Natural killer cell (primary cell): ENCODE results near the gene ADCY4. TPM values are rescaled to one million over a fixed set of nuclear protein-coding genes. Genes with fewer than 3 reads are reported as not detected.

Source experiments
- ATAC-seq, 3 donors: fragments of 150-1000 bp in 2 of 3; fragments of 200-7000 bp in 1 of 3; cut with Tn5 transposase; 1 replicate in 1 of 3; 2 replicates in 2 of 3; pipeline ENCODE4 v1.10.0; 2021; ENCODE audit warnings: mild to moderate bottlenecking in 2 of 3, moderate library complexity in 2 of 3
- DNase-seq, 2 donors: peaks; one replicate each; pipeline versions ENCODE4 v3.0.0 to v3.0.0-alpha.2; 2013 to 2021; ENCODE audit warnings: mixed read lengths in 1 of 2
- H3K27ac ChIP-seq: one replicate; pipeline ENCODE4 v1.5.1; 2013; ENCODE audit warnings: mild to moderate bottlenecking, low read length
- H3K27me3 ChIP-seq: one replicate; pipeline ENCODE4 v1.6.1; 2013; ENCODE audit warnings: low read length; ENCODE audit not compliant: control insufficient read depth, insufficient read depth
- H3K36me3 ChIP-seq: one replicate; pipeline ENCODE4 v1.6.1; 2013; ENCODE audit warnings: low read length; ENCODE audit not compliant: control insufficient read depth, insufficient read depth
- H3K4me1 ChIP-seq: one replicate; pipeline ENCODE4 v1.6.1; 2013; ENCODE audit warnings: low read length; ENCODE audit not compliant: control insufficient read depth, insufficient read depth
- H3K4me3 ChIP-seq: one replicate; pipeline ENCODE4 v1.5.1; 2013; ENCODE audit warnings: low read length
- H3K9me3 ChIP-seq: one replicate; pipeline ENCODE4 v1.6.1; 2013; ENCODE audit warnings: low read length; ENCODE audit not compliant: control insufficient read depth, insufficient read depth
- H3K27ac Mint-ChIP-seq, 2 donors: one replicate each; pipeline ENCODE4 v1.8.0; 2022; ENCODE audit warnings: mild to moderate bottlenecking in 2 of 2, mixed read lengths in 2 of 2, moderate library complexity in 1 of 2
- H3K27me3 Mint-ChIP-seq, 2 donors: one replicate each; pipeline ENCODE4 v1.8.0; 2022; ENCODE audit warnings: low read depth in 2 of 2, mixed read lengths in 2 of 2
- H3K36me3 Mint-ChIP-seq: one replicate; pipeline ENCODE4 v1.8.0; 2022; ENCODE audit warnings: mixed read lengths
- H3K4me1 Mint-ChIP-seq, 2 donors: one replicate each; pipeline ENCODE4 v1.8.0; 2022; ENCODE audit warnings: mixed read lengths in 2 of 2
- H3K4me3 Mint-ChIP-seq: one replicate; pipeline ENCODE4 v1.8.0; 2022; ENCODE audit warnings: mild to moderate bottlenecking, moderate library complexity, mixed read lengths
- H3K9me3 Mint-ChIP-seq, 2 donors: one replicate each; pipeline ENCODE4 v1.8.0; 2022; ENCODE audit warnings: mixed read lengths in 2 of 2
- CTCF ChIP-seq: fragments of 200-600 bp; IDR thresholded peaks from one replicate; pipeline ENCODE4 v1.8.0; 2022; ENCODE audit warnings: antibody characterized with exemption
- WGBS: methylation state at CpG from one replicate; pipeline ENCODE4 v1.1.7; 2013; ENCODE audit warnings: missing lambda C conversion rate; ENCODE audit not compliant: insufficient coverage; 5-methylcytosine and 5-hydroxymethylcytosine counted together
- intact Hi-C: fragments of 100-400 bp; cut with micrococcal nuclease; formaldehyde crosslinking; loops from one replicate; pipeline ENCODE4 v1.14.2; 2022
- total RNA-seq, 4 donors: library from RNA; stranded (reverse); fragments of 120-200 nt in 1 of 4; gene quantifications; one replicate each; pipeline versions ENCODE4 v1.2.3 to v1.2.4, GENCODE V29; 2013 to 2022

Gene ADCY4
- total RNA-seq, 3 donors from 2014 or later (not counting 1 experiment from before 2014, with no cell fraction given) = 9.8 to 17.6 (median 11.3) TPM

DNA sequence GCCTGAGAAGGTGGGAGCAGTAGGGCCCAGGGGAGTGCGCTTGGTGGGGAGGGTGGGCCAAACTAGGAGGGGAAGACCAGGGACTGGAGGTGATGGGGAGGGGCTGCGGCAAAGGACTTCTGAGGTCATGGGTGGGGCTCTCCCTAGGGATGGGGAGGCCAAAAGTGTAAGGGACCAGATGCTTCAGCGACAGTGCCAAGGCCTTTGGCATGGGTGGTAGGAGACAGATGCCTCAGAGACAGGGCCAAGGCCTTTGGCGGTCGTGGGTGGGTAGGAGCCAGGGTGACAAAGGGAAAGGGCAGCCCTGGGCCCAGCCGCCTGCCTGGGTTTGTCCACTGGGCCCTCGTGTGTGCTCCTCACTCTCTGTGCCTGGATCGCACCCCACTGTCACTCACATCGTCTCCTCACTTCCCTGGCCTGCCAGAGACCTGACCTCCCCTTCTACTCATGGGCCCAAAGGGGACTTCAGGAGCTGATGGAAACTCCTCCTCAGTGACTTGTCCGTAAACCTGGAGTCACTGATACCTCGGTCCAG lies 50.3 kb downstream of the ADCY4 start:
- H3K27me3 ChIP-seq = no peaks in the 10 kb centered on the region
- Mint-ChIP-seq H3K27me3 (no peaks in the 10 kb centered on the region), H3K36me3 (no peaks in the 10 kb centered on the region), H3K4me1 (peaks cover 11 to 15% of the 10 kb centered on the region in 2 donors), H3K4me3 (no peak overlapping the region), H3K27ac (no peak overlapping the region), H3K9me3 (no peaks in the 10 kb centered on the region)
- no peak overlapping the region for H3K27ac ChIP-seq
- H3K4me3 ChIP-seq = no peak overlapping the region
- H3K36me3 ChIP-seq = peaks cover 4% of the 10 kb centered on the region
- H3K9me3 ChIP-seq = no peaks in the 10 kb centered on the region
- WGBS = 95% methylated on average over 11 of the region's 11 CpGs
- ATAC-seq (no peak), DNase-seq (no peak)
- TF ChIP-seq CTCF = no peak
- H3K4me1 ChIP-seq = peaks cover 15% of the 10 kb centered on the region
- intact Hi-C loops = no loop called here

GRCh38 chr14:24283796-24284460 lies 50.9 kb downstream of the ADCY4 start:
- DNase-seq (no peak), ATAC-seq (no peak)
- WGBS = 92% methylated on average over 5 of the region's 5 CpGs
- no peaks in the 10 kb centered on the region for H3K27me3 Mint-ChIP-seq
- Histone ChIP-seq H3K27me3 (no peaks in the 10 kb centered on the region), H3K36me3 (no peaks in the 10 kb centered on the region), H3K4me3 (no peak overlapping the region), H3K9me3 (no peaks in the 10 kb centered on the region), H3K27ac (no peak overlapping the region), H3K4me1 (peaks cover 16% of the 10 kb centered on the region)
- H3K36me3 Mint-ChIP-seq = no peaks in the 10 kb centered on the region
- no peak for TF ChIP-seq CTCF
- no peak overlapping the region for H3K4me3 Mint-ChIP-seq
- H3K9me3 Mint-ChIP-seq = no peaks in the 10 kb centered on the region
- intact Hi-C loops = no loop called here
- H3K4me1 Mint-ChIP-seq = peaks cover 11 to 20% of the 10 kb centered on the region in 2 donors
- H3K27ac Mint-ChIP-seq = no peak overlapping the region

GRCh38 chr14:24282736-24283135 lies 52.1 kb downstream of the ADCY4 start:
- no peak for ATAC-seq
- Histone ChIP-seq H3K27me3 (no peaks in the 10 kb centered on the region), H3K36me3 (no peaks in the 10 kb centered on the region), H3K9me3 (no peaks in the 10 kb centered on the region), H3K27ac (no peak overlapping the region), H3K4me3 (no peak overlapping the region), H3K4me1 (peaks cover 22% of the 10 kb centered on the region)
- no peak overlapping the region for H3K27ac Mint-ChIP-seq
- H3K4me3 Mint-ChIP-seq = no peak overlapping the region
- no peak for TF ChIP-seq CTCF
- WGBS = 87% methylated on average over 3 of the region's 3 CpGs
- intact Hi-C loops = no loop called here
- peaks cover 18 to 24% of the 10 kb centered on the region in 2 donors for H3K4me1 Mint-ChIP-seq
- no peaks in the 10 kb centered on the region for H3K36me3 Mint-ChIP-seq
- no peak for DNase-seq
- no peaks in the 10 kb centered on the region for H3K9me3 Mint-ChIP-seq
- no peaks in the 10 kb centered on the region for H3K27me3 Mint-ChIP-seq

GRCh38 chr14:24281636-24282035 lies 53.2 kb downstream of the ADCY4 start:
- H3K27me3 ChIP-seq = no peaks in the 10 kb centered on the region
- H3K27ac ChIP-seq = no peak overlapping the region
- H3K36me3 Mint-ChIP-seq = no peaks in the 10 kb centered on the region
- intact Hi-C loops = no loop called here
- no peak overlapping the region for H3K4me3 ChIP-seq
- no peaks in the 10 kb centered on the region for H3K9me3 Mint-ChIP-seq
- H3K4me1 Mint-ChIP-seq = peaks cover 18 to 24% of the 10 kb centered on the region in 2 donors
- ATAC-seq = no peak
- no peaks in the 10 kb centered on the region for H3K27me3 Mint-ChIP-seq
- H3K4me1 ChIP-seq = peaks cover 29% of the 10 kb centered on the region
- H3K9me3 ChIP-seq = no peaks in the 10 kb centered on the region
- WGBS = 97% methylated on average over 7 of the region's 7 CpGs
- no peak overlapping the region for H3K4me3 Mint-ChIP-seq
- no peak for TF ChIP-seq CTCF
- DNase-seq = no peak
- H3K36me3 ChIP-seq = no peaks in the 10 kb centered on the region
- no peak overlapping the region for H3K27ac Mint-ChIP-seq
